Muscle layer of colon (tissue), 2 donors: ENCODE results near the gene SMPDL3A.
A peak's percentile ranks its signal among the peaks of the same experiment; 100 is the strongest.

ENCODE experiments used
- H3K27ac ChIP-seq: one replicate; pipeline ENCODE4 v1.7.0; 2013; ENCODE audit warnings: low read depth, mild to moderate bottlenecking, low read length, moderate library complexity
- H3K27me3 ChIP-seq, 2 donors: one replicate each; pipeline ENCODE4 v1.7.0; 2013; ENCODE audit warnings: low read length in 2 of 2, mild to moderate bottlenecking in 2 of 2; ENCODE audit not compliant: insufficient read depth in 2 of 2, control insufficient read depth in 1 of 2
- H3K36me3 ChIP-seq: one replicate; pipeline ENCODE4 v1.7.0; 2013; ENCODE audit warnings: mild to moderate bottlenecking, low read length; ENCODE audit not compliant: insufficient read depth
- H3K4me1 ChIP-seq: one replicate; pipeline ENCODE4 v1.7.0; 2013; ENCODE audit warnings: mild to moderate bottlenecking, low read length; ENCODE audit not compliant: insufficient read depth
- H3K4me3 ChIP-seq, 2 donors: one replicate each; pipeline ENCODE4 v1.7.0; 2013; ENCODE audit warnings: low read length in 2 of 2, low read depth in 1 of 2, mild to moderate bottlenecking in 1 of 2, moderate library complexity in 1 of 2
- H3K9ac ChIP-seq: one replicate; pipeline ENCODE4 v1.7.0; 2013; ENCODE audit warnings: low read length
- H3K9me3 ChIP-seq: one replicate; pipeline ENCODE4 v1.7.0; 2013; ENCODE audit warnings: mild to moderate bottlenecking, low read length
- donor health status: abdominal sarcoma.
- donor health status: Adenocarcinoma of cecum.

SMPDL3A gene

GRCh38 chr6:122778985-122779661, 9.9 kb upstream of the SMPDL3A start:
- Histone ChIP-seq H3K27me3 (no peaks in the 10 kb centered on the region), H3K4me3 (no peak overlapping the region), H3K4me1 (no peaks in the 10 kb centered on the region), H3K9ac (no peak overlapping the region), H3K9me3 (no peaks in the 10 kb centered on the region), H3K27ac (no peak overlapping the region), H3K36me3 (no peaks in the 10 kb centered on the region)

- no peak within 1 kb of the TSS for H3K27ac ChIP-seq
- H3K9ac ChIP-seq, result no peak within 1 kb of the TSS
- H3K36me3 ChIP-seq, result no peaks in the 10 kb centered on the region
- no peak within 1 kb of the TSS for H3K4me3 ChIP-seq
- no peaks in the 10 kb centered on the region for H3K27me3 ChIP-seq
- H3K9me3 ChIP-seq, result no peaks in the 10 kb centered on the region
- H3K4me1 ChIP-seq, result no peaks in the 10 kb centered on the region
These were observed 9.4 kb upstream of the SMPDL3A start, which contains the start of gene FABP7 for GRCh38 chr6:122779667-122780066. Gene FABP7 (plus strand): TSS chr6:122779716. CDS start chr6:122779795, 79 bp downstream.

- Histone ChIP-seq H3K4me1 (no peaks in the 10 kb centered on the region), H3K36me3 (no peaks in the 10 kb centered on the region), H3K9me3 (no peaks in the 10 kb centered on the region), H3K4me3 (no peak overlapping the region), H3K9ac (no peak overlapping the region), H3K27ac (no peak overlapping the region), H3K27me3 (no peaks in the 10 kb centered on the region)
These were observed 8.9 kb upstream of the SMPDL3A start for GRCh38 chr6:122780114-122780513.

GRCh38 chr6:122781716-122782115, 7.3 kb upstream of the SMPDL3A start:
- H3K9ac ChIP-seq, result no peak overlapping the region
- H3K27me3 ChIP-seq, result no peaks in the 10 kb centered on the region
- H3K4me1 ChIP-seq, result no peaks in the 10 kb centered on the region
- H3K27ac ChIP-seq, result no peak overlapping the region
- no peaks in the 10 kb centered on the region for H3K36me3 ChIP-seq
- H3K9me3 ChIP-seq, result no peaks in the 10 kb centered on the region
- no peak overlapping the region for H3K4me3 ChIP-seq

- no peak overlapping the region for H3K27ac ChIP-seq
- no peak overlapping the region for H3K9ac ChIP-seq
- no peak overlapping the region for H3K4me3 ChIP-seq
- no peaks in the 10 kb centered on the region for H3K9me3 ChIP-seq
- H3K27me3 ChIP-seq, result no peaks in the 10 kb centered on the region
- H3K36me3 ChIP-seq, result no peaks in the 10 kb centered on the region
- H3K4me1 ChIP-seq, result peaks cover 3% of the 10 kb centered on the region
These were observed 5.7 kb upstream of the SMPDL3A start for GRCh38 chr6:122783401-122783800.

GRCh38 chr6:122785891-122786290, 3.2 kb upstream of the SMPDL3A start:
- Histone ChIP-seq H3K9ac (no peak overlapping the region), H3K27ac (no peak overlapping the region), H3K36me3 (no peaks in the 10 kb centered on the region), H3K4me3 (no peak overlapping the region), H3K27me3 (no peaks in the 10 kb centered on the region), H3K9me3 (no peaks in the 10 kb centered on the region), H3K4me1 (peaks cover 12% of the 10 kb centered on the region)

GRCh38 chr6:122787721-122788120, 1.3 kb upstream of the SMPDL3A start:
- Histone ChIP-seq H3K27ac (no peak overlapping the region), H3K4me3 (no peak overlapping the region), H3K4me1 (peaks cover 15% of the 10 kb centered on the region), H3K36me3 (no peaks in the 10 kb centered on the region), H3K27me3 (no peaks in the 10 kb centered on the region), H3K9ac (no peak overlapping the region), H3K9me3 (no peaks in the 10 kb centered on the region)

GRCh38 chr6:122788208-122788607, 850 bp upstream of the SMPDL3A start:
- H3K9me3 ChIP-seq, result no peaks in the 10 kb centered on the region

GRCh38 chr6:122788663-122789181, 336 bp upstream of the SMPDL3A start:
- peak overlapping the region; percentile 69 for H3K9ac ChIP-seq
- H3K4me1 ChIP-seq, result peaks cover 15% of the 10 kb centered on the region
- H3K9me3 ChIP-seq, result no peaks in the 10 kb centered on the region
- H3K36me3 ChIP-seq, result no peaks in the 10 kb centered on the region
- H3K4me3 ChIP-seq, result peak overlapping the region; percentile 70 to 93
- H3K27me3 ChIP-seq, result no peaks in the 10 kb centered on the region
- H3K27ac ChIP-seq, result peak overlapping the region; percentile 85

More at GRCh38 chr6:122788208-122788607, 850 bp upstream of the SMPDL3A start:
- H3K4me1 ChIP-seq, result peaks cover 15% of the 10 kb centered on the region
- no peaks in the 10 kb centered on the region for H3K36me3 ChIP-seq
- no peak overlapping the region for H3K27ac ChIP-seq
- H3K9ac ChIP-seq, result peak overlapping the region; percentile 69
- no peaks in the 10 kb centered on the region for H3K27me3 ChIP-seq
- H3K4me3 ChIP-seq, result peak overlapping the region in 1 of 2 donors; percentile 93

GRCh38 chr6:122790028-122790422, 967 bp downstream of the SMPDL3A start:
- Histone ChIP-seq H3K9ac (peak overlapping the region; percentile 69), H3K36me3 (no peaks in the 10 kb centered on the region), H3K9me3 (no peaks in the 10 kb centered on the region), H3K4me3 (peak overlapping the region; percentile 70 to 93), H3K27ac (peak overlapping the region; percentile 85), H3K27me3 (no peaks in the 10 kb centered on the region), H3K4me1 (peaks cover 15% of the 10 kb centered on the region)

- Histone ChIP-seq H3K36me3 (no peaks in the 10 kb centered on the region), H3K4me3 (peak overlapping the region; percentile 70 to 93), H3K27me3 (no peaks in the 10 kb centered on the region), H3K27ac (peak overlapping the region; percentile 85), H3K9me3 (no peaks in the 10 kb centered on the region), H3K9ac (peak overlapping the region; percentile 69), H3K4me1 (peaks cover 15% of the 10 kb centered on the region)
These were observed 1.6 kb downstream of the SMPDL3A start for GRCh38 chr6:122790423-122791309.
